CD4-positive, alpha-beta T cell treated with Interleukin-1 beta for 1 hour (primary cell): ENCODE measurements around the gene AP5S1.
"Not testable (repeated sequence)": the region's sequence is repeated elsewhere in the genome, so short reads cannot be mapped to it uniquely, and the experiment has no call there.

ENCODE experiments used
- DNase-seq, 2 donors: peaks; one replicate each; pipeline ENCODE4 v3.0.0-alpha.2; 2020 to 2022

The AP5S1 gene

DNA sequence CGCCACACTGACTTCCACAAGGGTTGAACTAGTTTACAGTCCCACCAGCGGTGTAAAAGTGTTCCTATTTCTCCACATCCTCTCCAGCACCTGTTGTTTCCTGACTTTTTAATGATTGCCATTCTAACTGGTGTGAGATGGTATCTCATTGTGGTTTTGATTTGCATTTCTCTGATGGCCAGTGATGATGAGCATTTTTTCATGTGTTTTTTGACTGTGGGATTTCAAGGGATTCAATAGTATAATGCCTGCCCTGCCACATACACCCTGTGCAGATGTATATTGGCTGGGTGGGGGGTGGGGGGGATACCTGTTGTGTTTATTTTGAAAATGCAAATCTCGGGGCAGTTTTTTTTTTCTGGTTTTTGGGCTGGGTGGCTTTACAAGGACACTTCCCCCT lies 26.2 kb upstream of the AP5S1 start:
- not testable (repeated sequence) for DNase-seq

DNA sequence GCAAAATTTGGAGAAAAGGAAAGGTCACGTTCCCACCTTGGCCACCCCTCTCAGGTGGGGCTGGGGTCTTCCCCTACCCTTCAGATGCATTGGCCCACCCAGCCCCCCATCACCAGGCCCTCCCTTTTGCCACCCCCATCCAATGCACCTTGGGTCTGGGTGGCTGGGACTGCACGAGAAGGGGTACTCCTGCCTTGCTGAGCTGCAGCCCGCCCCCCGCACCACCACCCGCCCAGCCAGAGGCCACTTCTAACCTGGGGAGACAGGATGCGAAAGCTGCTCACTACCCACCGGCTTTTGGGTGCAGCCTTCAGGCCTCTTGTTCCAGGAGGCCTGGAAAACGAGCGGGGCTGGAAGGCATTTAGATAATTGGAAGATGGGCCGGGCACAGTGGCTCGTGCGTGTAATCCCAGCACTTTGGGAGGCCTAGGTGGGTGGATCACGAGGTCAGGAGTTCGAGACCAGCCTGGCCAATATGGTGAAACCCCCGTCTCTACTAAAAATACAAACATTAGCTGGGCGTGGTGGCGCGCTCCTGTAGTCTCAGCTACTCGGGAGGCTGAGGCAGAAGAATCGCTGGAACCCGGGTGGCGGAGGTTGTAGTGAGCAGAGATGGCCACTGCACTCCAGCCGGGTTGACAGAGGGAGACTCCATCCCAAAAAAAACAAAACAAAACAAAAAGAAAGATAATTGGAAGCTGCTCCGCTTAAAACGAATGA lies 25.5 kb upstream of the AP5S1 start:
- no peak for DNase-seq

DNA sequence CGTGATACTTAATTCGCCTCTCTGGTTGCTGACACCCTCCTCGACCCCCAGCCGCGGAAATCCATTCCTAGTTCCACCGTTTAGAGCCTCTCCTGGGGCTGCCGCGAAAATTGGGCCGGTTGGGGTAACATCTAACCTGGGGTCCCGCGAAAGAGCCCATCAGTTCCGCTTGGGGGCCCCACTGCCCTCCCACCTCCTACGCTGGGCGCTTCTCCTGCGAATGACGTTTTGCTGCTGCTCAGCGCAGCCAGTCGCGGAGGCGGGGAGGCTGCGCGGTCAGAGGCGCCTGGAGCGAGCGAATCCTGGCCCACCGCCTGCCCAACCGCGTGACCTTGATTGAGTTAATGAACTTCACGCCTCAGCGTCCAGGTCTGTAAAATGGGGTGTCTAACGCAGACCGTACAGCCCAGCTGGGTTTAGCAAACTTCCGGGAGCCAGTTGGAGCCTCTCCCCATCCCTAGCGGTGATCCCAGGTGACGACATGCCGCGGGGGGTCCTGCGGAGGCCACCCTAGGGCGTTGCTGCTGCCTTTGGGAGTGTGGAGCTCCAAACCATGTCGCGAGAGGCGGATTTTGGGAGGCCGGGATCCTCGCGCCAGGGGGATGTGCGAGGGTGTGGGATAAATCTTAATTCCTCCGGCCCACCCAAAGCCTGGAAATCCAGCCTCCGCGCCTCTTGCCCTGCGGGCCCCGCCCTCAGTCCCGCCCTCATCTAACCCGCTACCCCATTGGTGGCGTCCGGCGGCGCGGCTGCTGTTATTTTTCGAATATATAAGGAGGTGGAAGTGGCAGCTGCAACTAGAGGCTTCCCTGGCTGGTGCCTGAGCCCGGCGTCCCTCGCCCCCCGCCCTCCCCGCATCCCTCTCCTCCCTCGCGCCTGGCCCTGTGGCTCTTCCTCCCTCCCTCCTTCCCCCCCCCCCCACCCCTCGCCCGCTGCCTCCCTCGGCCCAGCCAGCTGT lies 24.6 kb upstream of the AP5S1 start, which contains the start of gene CDC25B:
Gene CDC25B, plus strand, starts transcription at position 800 of the 958 bp plus-strand sequence. CDS start 222 bp downstream, outside the sequence.
- peak; percentile 85 to 90 for DNase-seq

DNA sequence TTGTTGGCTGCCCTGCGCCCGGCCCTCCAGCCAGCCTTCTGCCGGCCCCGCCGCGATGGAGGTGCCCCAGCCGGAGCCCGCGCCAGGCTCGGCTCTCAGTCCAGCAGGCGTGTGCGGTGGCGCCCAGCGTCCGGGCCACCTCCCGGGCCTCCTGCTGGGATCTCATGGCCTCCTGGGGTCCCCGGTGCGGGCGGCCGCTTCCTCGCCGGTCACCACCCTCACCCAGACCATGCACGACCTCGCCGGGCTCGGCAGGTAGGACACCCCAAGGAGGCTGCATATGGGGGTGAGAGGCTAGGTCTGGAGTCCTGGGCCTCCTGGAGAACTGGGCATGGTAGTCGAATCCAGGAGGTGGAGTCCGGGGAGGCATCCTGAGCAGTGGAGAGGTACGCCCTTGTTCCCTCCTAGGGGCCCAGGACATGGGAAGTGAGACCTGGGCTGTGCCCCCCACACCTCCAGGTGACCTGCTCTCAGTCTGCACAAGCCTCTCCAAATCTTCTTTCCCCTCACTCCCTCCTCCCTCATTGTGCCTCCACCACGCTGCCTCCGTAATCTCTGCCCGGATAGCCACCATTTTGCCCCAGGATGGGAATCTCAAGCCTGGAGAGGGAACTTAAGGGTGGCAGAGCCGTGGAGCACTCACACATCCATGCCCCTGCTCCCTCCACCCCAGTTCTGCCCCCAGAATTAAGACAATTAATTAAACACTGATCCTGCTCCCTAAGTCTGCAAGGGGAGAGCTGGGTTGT lies 23.7 kb upstream of the AP5S1 start:
- DNase-seq, result no peak

DNA sequence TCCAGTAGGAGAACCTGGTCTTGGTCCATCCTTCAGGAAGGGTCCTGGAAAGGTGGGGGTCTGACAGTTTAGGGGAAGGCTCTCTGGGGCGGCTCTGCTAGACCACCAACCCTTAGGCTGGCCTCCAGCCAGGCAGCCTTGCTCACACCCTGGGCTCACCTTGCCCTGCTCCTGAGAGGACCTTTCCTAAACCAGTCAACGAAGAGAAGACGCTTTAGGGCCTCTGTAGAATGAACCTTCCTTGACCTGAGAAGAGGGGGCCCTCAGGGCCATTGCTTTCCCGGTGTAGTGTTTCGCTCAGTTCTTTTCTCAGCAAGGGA lies 23.2 kb upstream of the AP5S1 start:
- DNase-seq, result no peak

DNA sequence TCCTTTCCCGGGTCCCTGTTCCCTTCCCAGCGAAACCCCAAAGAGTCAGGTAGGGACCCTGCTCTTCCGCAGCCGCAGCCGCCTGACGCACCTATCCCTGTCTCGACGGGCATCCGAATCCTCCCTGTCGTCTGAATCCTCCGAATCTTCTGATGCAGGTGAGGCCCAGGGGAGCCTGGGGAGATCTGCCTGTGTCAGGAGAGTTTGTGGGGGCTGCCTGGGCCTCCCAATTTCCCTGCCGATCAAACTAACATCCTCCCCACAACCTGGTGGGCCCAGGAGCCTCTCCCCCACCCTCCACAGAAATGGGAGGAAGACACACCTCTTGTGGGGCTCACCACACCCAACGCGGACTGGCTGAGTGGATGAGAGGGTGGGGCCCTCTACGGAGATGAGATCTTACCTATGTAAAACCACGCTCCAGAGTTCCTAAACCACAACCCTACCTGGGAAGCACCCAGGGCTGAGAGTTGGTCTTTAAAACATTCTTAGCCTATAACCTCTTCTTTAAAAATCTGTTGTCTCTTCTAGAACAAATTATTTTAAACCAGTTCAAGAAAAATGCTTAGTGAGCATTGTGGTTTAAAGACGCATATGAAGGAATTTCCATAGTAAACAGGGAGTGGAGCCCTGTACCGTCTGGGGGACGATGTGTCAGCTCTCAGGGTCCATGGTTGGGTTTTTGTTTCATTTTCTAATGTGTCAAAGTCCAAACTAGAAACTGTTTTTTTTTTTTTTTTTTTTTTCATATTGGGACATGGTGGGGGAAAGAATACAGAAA lies 22.6 kb upstream of the AP5S1 start:
- DNase-seq, result peak in 1 of 2 donors; percentile 65

DNA sequence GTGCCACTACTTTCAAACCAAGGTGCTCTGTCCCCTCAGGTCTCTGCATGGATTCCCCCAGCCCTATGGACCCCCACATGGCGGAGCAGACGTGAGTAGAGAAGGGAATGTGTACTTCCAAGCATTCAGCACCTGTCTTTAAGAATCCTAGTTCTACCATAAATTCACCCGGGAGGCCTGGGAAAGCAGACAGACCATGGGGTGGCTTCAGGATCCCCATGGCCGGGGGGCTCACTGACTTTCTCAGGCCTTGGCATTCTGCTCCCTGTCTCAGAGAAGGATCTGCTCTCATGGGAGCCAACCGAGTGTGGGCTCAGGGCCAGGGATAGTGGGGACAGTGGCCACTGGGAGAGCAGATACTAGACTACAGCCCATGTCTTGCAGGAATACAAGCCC lies 22.0 kb upstream of the AP5S1 start:
- DNase-seq, result no peak

DNA sequence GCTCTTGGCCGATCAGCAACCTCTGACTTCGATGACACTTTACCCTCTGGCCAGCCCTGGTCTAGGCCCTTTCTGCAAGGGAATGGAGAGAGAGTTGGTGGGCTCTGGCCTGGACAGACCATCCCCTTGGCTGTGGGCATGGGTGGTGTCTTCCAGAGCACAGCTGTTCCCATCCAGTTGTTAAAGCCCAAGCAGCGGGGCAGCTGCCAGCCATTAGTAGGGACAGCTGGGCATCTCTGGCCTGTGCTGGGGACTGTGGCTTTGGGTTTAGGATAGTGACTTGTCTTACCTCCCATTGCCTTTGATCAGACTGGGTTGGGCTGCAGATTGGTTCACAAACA lies 21.5 kb upstream of the AP5S1 start:
- DNase-seq, result no peak

DNA sequence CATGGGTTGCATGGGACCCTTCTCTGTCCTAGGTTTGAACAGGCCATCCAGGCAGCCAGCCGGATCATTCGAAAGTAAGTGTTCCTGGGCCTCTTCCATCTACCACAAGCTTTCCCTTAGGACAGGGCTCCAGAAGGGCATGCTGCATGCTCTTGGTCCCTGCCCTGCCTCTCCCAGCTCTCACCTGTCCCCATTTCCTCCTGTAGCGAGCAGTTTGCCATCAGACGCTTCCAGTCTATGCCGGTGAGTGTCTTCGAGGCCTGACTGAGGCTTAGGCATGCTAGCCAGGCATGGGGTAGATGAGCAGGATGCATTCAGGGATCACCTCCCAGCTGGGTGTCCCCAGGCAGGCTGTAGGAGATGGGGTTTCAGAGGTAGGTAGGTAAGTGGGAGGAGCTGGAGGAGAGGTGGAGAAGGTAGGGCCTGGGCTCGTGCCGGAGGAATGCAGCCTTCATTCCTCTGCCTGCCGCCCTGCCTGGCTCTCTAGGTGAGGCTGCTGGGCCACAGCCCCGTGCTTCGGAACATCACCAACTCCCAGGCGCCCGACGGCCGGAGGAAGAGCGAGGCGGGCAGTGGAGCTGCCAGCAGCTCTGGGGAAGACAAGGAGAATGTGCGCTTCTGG lies 20.0 kb upstream of the AP5S1 start:
- no peak for DNase-seq

DNA sequence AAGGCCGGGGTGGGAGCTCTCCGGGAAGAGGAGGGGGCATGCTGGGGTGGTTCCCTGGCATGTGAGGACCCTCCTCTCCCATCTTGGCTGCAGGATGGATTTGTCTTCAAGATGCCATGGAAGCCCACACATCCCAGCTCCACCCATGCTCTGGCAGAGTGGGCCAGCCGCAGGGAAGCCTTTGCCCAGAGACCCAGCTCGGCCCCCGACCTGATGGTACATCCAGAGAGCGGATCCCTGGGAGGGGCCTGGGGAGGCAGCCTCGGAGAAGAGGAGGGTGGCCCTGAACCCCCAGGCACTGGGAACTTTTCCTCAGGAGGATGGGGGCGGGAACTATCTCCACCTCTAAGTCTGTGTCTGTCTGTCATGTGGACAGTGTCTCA lies 19.5 kb upstream of the AP5S1 start:
- no peak for DNase-seq

DNA sequence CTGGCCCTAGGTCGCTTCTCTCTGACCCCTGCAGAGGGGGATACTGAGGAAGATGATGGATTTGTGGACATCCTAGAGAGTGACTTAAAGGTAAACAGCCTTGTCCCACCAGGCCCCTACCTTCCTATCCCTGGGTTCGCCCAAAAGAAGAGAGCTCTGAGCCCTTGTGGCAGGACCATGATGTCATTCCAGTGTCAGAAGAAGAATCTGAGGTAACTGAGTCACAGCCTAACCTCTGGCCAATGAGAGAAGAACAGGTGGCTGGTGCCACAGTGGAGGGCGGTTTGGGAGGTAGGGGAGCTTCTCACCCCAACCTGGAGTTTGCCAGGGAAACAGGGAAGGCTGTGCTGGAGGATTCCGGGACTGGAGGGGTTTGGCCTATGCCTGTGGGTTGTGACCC lies 19.0 kb upstream of the AP5S1 start:
- DNase-seq, result no peak

DNA sequence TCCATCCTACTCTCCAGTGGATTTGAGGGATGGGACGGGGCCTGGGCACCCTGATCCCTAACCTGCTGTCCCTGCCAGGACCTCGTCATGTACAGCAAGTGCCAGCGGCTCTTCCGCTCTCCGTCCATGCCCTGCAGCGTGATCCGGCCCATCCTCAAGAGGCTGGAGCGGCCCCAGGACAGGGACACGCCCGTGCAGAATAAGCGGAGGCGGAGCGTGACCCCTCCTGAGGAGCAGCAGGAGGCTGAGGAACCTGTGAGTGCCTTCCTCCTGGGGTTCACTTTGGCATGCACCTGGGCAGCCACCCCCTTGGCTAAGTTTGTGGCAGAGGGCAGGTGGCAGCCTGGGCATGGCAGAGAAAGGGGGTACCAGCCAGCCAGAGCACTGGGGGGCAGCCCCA lies 18.5 kb upstream of the AP5S1 start:
- DNase-seq, result no peak

DNA sequence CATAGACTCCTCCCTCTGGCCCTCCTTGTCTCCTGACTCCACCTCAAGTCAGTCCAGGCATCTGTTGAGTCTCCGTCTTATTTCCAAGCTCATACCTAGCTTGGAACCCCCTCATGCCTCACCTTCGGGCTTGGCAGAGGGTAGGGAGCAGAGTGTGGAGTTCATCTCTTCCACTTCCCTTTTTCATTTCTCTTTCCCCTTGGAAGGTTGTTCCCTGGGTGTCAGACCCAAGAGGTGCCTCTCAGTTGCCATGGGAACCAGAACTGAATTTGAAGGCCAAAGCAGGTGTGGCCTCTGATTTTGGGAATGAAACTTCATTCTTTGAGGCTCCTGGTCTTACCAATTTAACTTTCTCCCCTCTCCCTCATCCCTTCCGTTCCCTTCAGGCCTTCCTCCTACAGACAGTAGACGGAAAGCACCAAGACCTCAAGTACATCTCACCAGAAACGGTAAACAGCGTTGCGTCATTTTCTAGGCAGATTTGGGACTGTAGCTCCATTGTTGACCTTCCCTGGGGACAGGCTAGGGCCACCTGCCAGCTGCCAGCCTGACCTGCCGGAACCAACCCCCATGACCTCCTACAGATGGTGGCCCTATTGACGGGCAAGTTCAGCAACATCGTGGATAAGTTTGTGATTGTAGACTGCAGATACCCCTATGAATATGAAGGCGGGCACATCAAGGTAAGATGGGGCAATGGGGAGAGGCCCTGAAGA lies 17.7 kb upstream of the AP5S1 start:
- DNase-seq, result no peak

DNA sequence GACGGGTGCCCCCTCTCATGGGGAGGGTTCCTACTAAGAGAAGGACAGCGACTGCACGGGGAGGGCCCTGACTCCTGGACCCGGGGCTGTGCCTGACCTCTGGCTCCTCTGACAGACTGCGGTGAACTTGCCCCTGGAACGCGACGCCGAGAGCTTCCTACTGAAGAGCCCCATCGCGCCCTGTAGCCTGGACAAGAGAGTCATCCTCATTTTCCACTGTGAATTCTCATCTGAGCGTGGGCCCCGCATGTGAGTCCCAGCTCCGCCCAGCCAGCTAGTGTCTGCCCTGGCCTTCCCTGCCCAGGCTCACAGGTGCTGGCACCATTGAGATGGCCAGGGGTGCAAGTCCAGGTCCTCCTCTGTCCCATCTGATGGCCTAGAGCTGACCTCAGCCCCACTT lies 17.1 kb upstream of the AP5S1 start:
- DNase-seq, result no peak

DNA sequence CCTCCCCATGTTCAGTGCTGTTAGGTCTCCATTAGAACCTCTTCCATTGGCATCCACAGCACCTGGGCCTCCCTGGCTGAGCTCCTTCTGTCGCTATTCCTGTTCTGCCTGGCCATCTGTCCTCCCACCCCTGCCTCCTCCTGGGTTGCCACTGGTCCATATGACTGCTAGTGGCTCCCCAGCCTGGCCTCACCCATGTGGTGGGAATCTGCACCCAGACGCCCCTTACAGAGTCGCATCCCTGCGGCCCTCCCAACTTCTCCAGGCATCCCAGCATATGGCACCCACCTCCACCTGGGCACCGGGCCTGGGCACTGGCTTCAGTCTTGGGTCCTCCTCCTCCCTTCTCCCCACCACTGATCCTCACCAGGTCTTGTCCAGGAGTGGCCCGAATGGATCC lies 16.5 kb upstream of the AP5S1 start:
- DNase-seq, result no peak

DNA sequence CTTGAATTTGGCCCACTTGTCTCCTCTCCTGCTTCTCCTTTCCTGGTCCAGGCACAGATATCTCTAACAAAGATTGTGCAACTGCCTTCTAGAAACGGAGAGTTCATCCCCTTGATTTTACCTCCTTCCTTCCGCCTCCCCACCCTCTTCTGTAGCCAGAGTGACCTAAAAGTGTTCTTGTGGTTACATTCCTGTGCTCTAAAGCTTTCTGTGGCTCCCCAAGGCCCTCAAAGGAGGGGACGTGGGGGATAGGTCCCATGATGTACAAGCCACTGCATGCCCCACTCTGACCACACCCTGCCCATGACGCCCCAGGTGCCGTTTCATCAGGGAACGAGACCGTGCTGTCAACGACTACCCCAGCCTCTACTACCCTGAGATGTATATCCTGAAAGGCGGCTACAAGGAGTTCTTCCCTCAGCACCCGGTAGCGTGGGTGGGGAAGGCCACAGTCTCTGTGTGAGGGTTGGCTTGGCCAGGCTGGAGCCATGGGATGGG lies 16.0 kb upstream of the AP5S1 start:
- no peak for DNase-seq

DNA sequence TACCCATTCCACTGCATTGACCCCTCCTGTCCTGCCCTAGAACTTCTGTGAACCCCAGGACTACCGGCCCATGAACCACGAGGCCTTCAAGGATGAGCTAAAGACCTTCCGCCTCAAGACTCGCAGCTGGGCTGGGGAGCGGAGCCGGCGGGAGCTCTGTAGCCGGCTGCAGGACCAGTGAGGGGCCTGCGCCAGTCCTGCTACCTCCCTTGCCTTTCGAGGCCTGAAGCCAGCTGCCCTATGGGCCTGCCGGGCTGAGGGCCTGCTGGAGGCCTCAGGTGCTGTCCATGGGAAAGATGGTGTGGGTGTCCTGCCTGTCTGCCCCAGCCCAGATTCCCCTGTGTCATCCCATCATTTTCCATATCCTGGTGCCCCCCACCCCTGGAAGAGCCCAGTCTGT lies 15.6 kb upstream of the AP5S1 start:
- no peak for DNase-seq

DNA sequence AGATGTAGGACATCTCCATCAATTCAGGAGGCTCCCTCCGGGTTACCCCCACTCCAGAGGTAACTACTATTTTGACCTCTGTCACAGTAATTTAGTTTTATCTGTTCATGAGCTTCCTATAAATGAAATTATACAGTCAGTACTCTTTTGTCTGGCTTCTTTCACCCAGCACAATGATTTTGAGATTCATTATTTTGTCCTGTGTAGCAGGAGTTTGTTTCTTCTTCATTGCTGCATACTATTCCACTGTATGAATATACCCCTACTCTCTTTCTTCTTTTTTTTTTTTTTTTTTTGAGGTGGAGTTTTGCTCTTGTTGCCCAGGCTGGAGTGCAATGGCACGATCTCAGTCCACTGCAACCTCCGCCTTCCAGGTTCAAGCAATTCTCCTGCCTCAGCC lies 11.8 kb upstream of the AP5S1 start:
- DNase-seq, result no peak

DNA sequence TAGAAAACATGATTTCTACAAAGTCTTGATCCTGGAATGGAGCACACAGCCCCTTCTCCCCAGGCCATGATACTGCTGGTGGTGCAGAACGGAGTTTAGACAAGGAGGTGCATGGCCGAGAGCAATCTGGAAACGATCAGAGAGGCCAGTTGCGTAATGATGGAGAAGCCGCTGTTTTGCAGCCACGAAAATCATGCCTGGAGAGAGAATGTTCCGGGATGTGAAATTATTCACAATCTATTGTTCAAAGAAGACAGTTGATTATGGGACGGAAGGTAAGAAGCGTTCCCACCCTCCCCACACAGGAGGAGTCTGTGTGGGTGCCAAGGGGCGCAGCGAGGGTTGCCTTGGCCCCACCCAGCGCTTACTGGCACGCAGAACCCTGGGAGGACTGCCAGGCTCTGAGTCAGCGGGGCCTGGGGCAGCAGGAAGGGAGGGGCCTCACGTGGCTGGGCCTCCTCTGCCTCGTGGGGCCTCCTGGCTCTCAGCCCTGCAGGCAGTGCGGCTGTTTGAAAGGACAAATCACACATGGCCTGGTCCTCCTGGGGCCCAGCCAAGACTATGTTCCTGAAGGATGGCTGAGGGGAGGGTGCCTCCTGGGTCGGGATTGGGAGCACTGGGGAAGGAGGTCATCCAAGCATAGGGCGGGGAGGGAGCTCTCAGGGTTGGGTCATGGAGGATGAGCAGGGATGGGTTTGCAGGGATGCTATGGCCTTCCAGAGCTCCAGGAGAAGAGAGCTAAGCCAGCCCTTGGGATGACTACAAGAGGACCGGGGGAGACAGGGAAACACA lies 8.7 kb upstream of the AP5S1 start:
- DNase-seq, result peak; percentile 90 to 92

DNA sequence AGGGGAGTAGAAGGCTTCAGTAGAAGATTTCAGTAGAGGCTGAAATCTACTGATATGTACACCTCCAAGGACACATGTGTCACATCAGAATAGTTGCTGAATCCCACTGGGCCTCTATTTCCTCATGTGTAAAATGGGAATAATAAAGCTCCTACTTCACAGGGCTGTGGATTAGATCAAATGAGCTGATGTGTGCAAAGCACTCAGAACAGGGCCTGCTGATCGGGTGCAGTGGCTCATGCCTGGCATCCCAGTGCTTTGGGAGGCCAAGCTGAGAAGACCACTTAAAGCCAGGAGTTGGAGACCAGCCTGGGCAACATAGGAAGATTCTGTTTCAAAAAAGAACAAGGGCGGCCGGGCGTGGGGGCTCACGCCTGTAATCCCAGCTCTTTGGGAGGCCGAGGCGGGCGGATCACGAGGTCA lies 8.1 kb upstream of the AP5S1 start:
- no peak for DNase-seq
